IPS-NIHi11 (cell line): Measurements from ENCODE around the gene HIVEP3.
"Not testable (repeated sequence)": the region's sequence is repeated elsewhere in the genome, so short reads cannot be mapped to it uniquely, and the experiment has no call there.

Experiments
- DNase-seq: peaks from one replicate; pipeline ENCODE4 v3.0.0; 2012; ENCODE audit warnings: mixed read lengths, low spot score

The HIVEP3 gene

GRCh38 chr1:41580520-41581172 lies 338.1 kb downstream of the HIVEP3 start:
- no peak for DNase-seq

- DNase-seq, result no peak
Measured at GRCh38 chr1:41580021-41580420, 338.7 kb downstream of the HIVEP3 start.

GRCh38 chr1:41578712-41579335 lies 339.9 kb downstream of the HIVEP3 start:
- DNase-seq, result peak; percentile 60

GRCh38 chr1:41576620-41577019 lies 342.1 kb downstream of the HIVEP3 start:
- DNase-seq, result no peak

- DNase-seq, result no peak
Measured at GRCh38 chr1:41576206-41576605, 342.5 kb downstream of the HIVEP3 start.

- DNase-seq, result no peak
Measured at GRCh38 chr1:41574842-41575241, 343.9 kb downstream of the HIVEP3 start.

GRCh38 chr1:41573785-41574713 lies 344.7 kb downstream of the HIVEP3 start:
- peak; percentile 85 for DNase-seq

- no peak for DNase-seq
Measured at GRCh38 chr1:41573194-41573593, 345.5 kb downstream of the HIVEP3 start.

- no peak for DNase-seq
Measured at GRCh38 chr1:41572224-41572623, 346.5 kb downstream of the HIVEP3 start.

- DNase-seq, result no peak
Measured at GRCh38 chr1:41571041-41571440, 347.7 kb downstream of the HIVEP3 start.

- DNase-seq, result no peak
Measured at GRCh38 chr1:41568204-41568603, 350.5 kb downstream of the HIVEP3 start.

GRCh38 chr1:41566969-41567368 lies 351.8 kb downstream of the HIVEP3 start:
- no peak for DNase-seq

GRCh38 chr1:41566274-41566885 lies 352.3 kb downstream of the HIVEP3 start:
- DNase-seq, result no peak

- DNase-seq, result no peak
Measured at GRCh38 chr1:41564741-41565475, 353.8 kb downstream of the HIVEP3 start.

GRCh38 chr1:41562328-41562727 lies 356.4 kb downstream of the HIVEP3 start:
- DNase-seq, result no peak

- no peak for DNase-seq
Measured at GRCh38 chr1:41560931-41561330, 357.8 kb downstream of the HIVEP3 start.

GRCh38 chr1:41560496-41560895 lies 358.2 kb downstream of the HIVEP3 start:
- no peak for DNase-seq

- DNase-seq, result no peak
Measured at GRCh38 chr1:41559331-41559730, 359.4 kb downstream of the HIVEP3 start.

- no peak for DNase-seq
Measured at GRCh38 chr1:41558761-41559171, 360.0 kb downstream of the HIVEP3 start.

GRCh38 chr1:41557751-41558455 lies 360.8 kb downstream of the HIVEP3 start:
- no peak for DNase-seq

GRCh38 chr1:41554746-41555145 lies 364.0 kb downstream of the HIVEP3 start:
- not testable (repeated sequence) for DNase-seq
